ENCODE results near the gene CHST8. TPM values are rescaled to one million over a fixed set of nuclear protein-coding genes. Genes with fewer than 3 reads are reported as not detected.

The CHST8 gene
- total and polyA plus RNA-seq, 8 donors: 0.23 to 25.5 TPM; not detected in 6

DNA sequence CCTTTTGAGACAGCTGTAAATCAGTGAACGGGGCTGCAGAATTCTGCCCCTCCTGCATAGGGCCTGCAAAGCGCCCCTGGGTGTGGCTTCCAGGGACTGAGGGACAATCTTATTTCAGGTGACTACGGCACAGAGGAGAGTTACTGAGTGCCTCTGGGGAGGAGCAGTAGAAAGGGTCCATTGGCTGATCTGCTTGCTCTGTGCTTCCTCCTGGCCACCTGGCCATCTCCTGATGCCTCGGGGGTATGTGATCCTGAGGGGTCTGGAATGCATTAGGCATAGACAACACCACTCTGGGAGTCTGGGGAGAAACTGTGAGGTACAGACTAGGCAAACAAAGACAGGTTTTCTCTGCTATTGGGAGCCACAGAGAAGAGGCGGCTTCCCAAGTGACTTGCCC, 177.7 kb downstream of the CHST8 start:
- H3K4me3 ChIP-seq: peak overlapping the region in 2 of 4 donors; percentile 75 to 88
- 63 to 85% (median 81%) methylated on average over 5 of the region's 5 CpGs for WGBS, 5 donors
- DNase-seq: no peak
- no peaks in the 10 kb centered on the region for H3K9me3 ChIP-seq
- H3K4me1 ChIP-seq: peaks cover 14 to 80% (median 53%) of the 10 kb centered on the region in 4 donors
- TF ChIP-seq, protein P1, sequence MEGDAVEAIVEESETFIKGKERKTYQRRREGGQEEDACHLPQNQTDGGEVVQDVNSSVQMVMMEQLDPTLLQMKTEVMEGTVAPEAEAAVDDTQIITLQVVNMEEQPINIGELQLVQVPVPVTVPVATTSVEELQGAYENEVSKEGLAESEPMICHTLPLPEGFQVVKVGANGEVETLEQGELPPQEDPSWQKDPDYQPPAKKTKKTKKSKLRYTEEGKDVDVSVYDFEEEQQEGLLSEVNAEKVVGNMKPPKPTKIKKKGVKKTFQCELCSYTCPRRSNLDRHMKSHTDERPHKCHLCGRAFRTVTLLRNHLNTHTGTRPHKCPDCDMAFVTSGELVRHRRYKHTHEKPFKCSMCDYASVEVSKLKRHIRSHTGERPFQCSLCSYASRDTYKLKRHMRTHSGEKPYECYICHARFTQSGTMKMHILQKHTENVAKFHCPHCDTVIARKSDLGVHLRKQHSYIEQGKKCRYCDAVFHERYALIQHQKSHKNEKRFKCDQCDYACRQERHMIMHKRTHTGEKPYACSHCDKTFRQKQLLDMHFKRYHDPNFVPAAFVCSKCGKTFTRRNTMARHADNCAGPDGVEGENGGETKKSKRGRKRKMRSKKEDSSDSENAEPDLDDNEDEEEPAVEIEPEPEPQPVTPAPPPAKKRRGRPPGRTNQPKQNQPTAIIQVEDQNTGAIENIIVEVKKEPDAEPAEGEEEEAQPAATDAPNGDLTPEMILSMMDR (IDR thresholded peaks at IDR 0.05): no peak
- H3K36me3 ChIP-seq: peaks cover 0 to 30% (median 27%) of the 10 kb centered on the region in 4 donors
- H3K27ac ChIP-seq: peak overlapping the region in 3 of 5 donors; percentile 89 to 98 (median 97)
- H3K27me3 ChIP-seq: peaks cover 0 to 20% (median 0%) of the 10 kb centered on the region in 3 donors
- intact Hi-C loops (cut with DNase I; ENCODE audit: low total_unique reads): loop anchor here (10.0 kb wide), 1 partner anchor 105 kb away; no protein-coding TSS in a partner anchor

DNA sequence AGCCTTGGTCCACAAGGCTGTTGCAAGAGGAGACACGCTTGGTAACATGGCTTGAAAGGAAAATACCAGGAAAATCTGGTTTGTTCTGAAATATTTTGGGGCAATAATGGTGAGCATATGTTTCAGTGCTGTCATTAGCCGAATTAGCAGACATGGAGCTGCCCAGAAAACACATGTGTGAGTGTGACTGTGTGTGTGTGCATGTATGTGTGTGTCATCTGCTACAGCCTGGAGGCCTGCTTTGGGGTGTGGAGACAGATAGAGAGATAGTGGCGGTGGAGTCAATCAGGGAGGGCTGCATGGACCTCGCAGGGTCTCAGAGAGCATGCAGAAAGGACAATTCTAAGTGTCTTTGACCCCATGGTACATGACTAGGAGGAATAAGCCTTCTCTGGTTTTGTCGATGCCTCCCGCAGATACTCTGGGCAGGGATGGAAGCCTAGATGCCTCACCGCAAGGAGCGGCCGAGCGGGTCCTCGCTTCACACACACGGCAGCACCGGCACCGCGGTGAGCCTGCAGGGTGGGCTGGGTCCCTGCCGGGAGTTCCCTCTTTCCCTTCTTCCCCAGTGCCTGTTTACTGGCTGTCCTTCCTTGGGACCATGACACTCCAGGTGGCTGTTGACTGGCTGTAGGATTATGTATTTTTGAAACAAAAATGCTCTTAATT, 178.4 kb downstream of the CHST8 start:
- DNase-seq: no peak
- H3K27me3 ChIP-seq: peaks cover 0 to 20% (median 0%) of the 10 kb centered on the region in 3 donors
- TF ChIP-seq POLR2A (IDR thresholded peaks at IDR 0.05) (no peak), EP300 (IDR thresholded peaks at IDR 0.05) (no peak), POLR2AphosphoS5 (IDR thresholded peaks at IDR 0.05) (no peak)
- TF ChIP-seq, protein P1 (IDR thresholded peaks at IDR 0.05): no peak
- peak overlapping the region in 1 of 5 donors; percentile 97 for H3K27ac ChIP-seq
- peaks cover 12 to 80% (median 53%) of the 10 kb centered on the region in 4 donors for H3K4me1 ChIP-seq
- intact Hi-C loops (cut with DNase I; ENCODE audit: low total_unique reads): no loop called here
- no peaks in the 10 kb centered on the region for H3K9me3 ChIP-seq
- peak overlapping the region in 2 of 4 donors; percentile 75 to 88 for H3K4me3 ChIP-seq
- H3K36me3 ChIP-seq: peaks cover 0 to 36% (median 31%) of the 10 kb centered on the region in 4 donors
- whole genome bisulfite sequencing, 5 donors: 86 to 94% (median 94%) methylated on average over 15 to 16 of the region's 16 CpGs

DNA sequence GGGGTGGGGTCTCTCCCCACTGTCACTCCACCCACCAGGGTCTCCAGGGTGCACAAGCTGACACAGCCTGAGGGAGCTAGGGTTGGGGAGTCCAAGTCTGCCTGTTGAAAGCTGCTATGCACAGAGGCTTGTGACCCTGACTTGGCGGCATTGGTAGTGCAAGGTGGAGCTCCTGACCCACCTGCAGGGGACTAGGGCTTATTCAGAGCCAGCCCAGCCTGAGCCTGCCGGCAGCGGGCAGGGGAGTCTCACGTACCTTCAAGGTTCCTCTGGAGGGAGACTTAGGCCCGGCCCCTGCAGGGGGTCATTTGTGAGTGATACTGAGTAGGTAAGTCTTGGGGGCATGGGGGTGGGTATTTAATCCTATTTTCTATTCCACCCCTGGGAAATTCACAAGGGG, 179.7 kb downstream of the CHST8 start:
- Histone ChIP-seq H3K9me3 (no peaks in the 10 kb centered on the region), H3K27me3 (peaks cover 0 to 20% (median 0%) of the 10 kb centered on the region in 3 donors), H3K36me3 (peaks cover 0 to 46% (median 34%) of the 10 kb centered on the region in 4 donors), H3K4me1 (peaks cover 12 to 91% (median 61%) of the 10 kb centered on the region in 4 donors), H3K27ac (peak overlapping the region in 1 of 5 donors; percentile 86), H3K4me3 (no peak overlapping the region)
- TF ChIP-seq POLR2AphosphoS5 (IDR thresholded peaks at IDR 0.05) (no peak), POLR2A (IDR thresholded peaks at IDR 0.05) (no peak), EP300 (IDR thresholded peaks at IDR 0.05) (no peak)
- TF ChIP-seq, protein P1 (IDR thresholded peaks at IDR 0.05): no peak
- intact Hi-C loops (cut with DNase I; ENCODE audit: low total_unique reads): no loop called here
- WGBS, 5 donors: 93 to 96% (median 94%) methylated on average over 5 of the region's 5 CpGs
- no peak for DNase-seq

DNA sequence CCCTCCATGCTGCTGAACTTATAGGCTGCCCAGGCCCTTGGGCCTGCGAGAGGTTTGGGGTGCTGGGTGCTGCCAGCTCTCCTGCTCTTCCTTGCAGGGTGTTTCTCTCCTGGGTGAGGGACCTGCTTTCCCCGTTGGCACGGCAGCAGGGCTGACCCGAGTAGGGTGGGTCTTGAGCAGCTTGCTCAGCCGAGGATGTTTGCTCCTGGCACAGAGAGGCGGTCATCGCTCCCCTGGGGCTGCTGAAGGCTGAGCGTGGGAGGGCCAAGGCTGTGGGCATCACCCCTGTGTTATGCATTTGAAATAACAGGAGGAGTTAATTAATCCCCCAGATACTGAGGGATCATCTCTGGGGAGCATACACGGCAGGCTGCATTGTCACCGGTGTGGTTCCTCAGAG, 180.2 kb downstream of the CHST8 start:
- Histone ChIP-seq H3K4me3 (no peak overlapping the region), H3K36me3 (peaks cover 3 to 52% (median 38%) of the 10 kb centered on the region in 4 donors), H3K4me1 (peaks cover 12 to 90% (median 61%) of the 10 kb centered on the region in 4 donors), H3K27me3 (peaks cover 0 to 15% (median 0%) of the 10 kb centered on the region in 3 donors), H3K9me3 (no peaks in the 10 kb centered on the region), H3K27ac (peak overlapping the region in 1 of 5 donors; percentile 86)
- intact Hi-C loops (cut with DNase I; ENCODE audit: low total_unique reads): no loop called here
- DNase-seq: no peak
- TF ChIP-seq, protein P1 (IDR thresholded peaks at IDR 0.05): no peak
- TF ChIP-seq POLR2A (IDR thresholded peaks at IDR 0.05): no peak
- no peak for TF ChIP-seq POLR2AphosphoS5 (IDR thresholded peaks at IDR 0.05)
- TF ChIP-seq EP300 (IDR thresholded peaks at IDR 0.05): no peak
- 74 to 87% (median 78%) methylated on average over 6 to 10 of the region's 10 CpGs for WGBS, 5 donors
